HG02588 (cell line): ENCODE measurements around the gene CNOT4.

ENCODE experiments used
- ATAC-seq: cut with Tn5 transposase; IDR thresholded peaks from one replicate; pipeline ENCODE4 v1.9.1; 2021; ENCODE audit warnings: mild to moderate bottlenecking, moderate library complexity; ENCODE audit not compliant: unreplicated experiment

Gene CNOT4, protein sequence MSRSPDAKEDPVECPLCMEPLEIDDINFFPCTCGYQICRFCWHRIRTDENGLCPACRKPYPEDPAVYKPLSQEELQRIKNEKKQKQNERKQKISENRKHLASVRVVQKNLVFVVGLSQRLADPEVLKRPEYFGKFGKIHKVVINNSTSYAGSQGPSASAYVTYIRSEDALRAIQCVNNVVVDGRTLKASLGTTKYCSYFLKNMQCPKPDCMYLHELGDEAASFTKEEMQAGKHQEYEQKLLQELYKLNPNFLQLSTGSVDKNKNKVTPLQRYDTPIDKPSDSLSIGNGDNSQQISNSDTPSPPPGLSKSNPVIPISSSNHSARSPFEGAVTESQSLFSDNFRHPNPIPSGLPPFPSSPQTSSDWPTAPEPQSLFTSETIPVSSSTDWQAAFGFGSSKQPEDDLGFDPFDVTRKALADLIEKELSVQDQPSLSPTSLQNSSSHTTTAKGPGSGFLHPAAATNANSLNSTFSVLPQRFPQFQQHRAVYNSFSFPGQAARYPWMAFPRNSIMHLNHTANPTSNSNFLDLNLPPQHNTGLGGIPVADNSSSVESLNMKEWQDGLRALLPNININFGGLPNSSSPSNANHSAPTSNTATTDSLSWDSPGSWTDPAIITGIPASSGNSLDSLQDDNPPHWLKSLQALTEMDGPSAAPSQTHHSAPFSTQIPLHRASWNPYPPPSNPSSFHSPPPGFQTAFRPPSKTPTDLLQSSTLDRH

DNA sequence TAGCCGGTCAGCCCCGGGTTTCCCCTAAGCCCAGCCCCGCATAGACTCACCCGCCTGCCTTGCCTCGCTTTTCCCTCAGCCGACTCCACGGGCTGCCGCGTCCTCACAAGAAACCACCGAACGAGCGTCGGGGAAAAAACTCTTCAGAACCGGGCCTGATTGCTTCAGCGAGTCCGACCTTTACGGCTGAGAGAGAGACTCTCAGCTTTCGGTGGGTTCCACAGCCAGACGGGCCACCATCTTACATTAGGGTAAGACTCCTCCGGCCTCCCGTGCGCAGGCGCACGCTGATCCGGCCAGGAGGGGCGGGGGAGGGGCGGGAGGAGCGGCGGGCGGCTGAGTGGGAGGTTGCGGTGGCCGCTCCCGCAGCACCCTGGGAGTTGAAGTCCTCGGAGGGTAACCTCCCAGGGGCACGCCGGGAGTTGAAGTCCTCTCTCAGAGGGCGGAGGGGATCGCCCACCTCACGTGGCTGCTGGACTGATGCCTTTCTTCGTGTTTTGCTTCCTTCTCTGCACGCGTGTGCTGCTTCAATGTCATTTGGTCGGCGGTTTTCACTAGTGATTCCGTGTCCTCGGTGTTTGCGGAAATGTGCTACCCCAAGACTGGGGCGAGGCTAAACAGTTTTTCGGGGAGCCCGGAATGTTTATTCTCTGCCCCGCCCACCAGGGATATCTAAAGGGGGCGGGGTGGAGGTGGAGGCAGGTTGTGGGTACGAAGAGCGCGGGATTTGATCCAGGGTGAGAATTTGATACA lies at the start of gene CNOT4:
TSS of gene CNOT4 (minus strand) at position 264 of the 753 bp plus-strand sequence. CDS start 71,771 bp downstream, outside the sequence.
- ATAC-seq: peak; percentile 96

DNA sequence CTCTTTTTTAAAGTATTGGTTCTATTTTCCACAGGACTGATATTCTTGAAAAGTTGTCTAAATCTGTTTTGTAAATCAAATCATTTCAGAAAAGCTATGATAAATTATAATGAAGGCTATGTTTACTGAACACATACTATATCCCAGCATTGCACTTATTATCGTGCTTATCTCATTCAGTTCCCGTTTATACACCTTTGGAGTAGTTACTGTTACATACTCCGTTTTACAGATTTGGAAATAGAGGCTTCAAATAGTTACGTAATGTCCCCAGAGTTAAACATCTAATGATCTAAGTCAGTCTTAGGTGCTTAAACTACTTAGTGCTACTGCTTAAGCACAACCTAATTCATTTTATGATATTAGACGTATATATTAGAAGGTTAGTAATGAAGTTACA lies 49.0 kb upstream of the CNOT4 start:
- ATAC-seq: no peak

DNA sequence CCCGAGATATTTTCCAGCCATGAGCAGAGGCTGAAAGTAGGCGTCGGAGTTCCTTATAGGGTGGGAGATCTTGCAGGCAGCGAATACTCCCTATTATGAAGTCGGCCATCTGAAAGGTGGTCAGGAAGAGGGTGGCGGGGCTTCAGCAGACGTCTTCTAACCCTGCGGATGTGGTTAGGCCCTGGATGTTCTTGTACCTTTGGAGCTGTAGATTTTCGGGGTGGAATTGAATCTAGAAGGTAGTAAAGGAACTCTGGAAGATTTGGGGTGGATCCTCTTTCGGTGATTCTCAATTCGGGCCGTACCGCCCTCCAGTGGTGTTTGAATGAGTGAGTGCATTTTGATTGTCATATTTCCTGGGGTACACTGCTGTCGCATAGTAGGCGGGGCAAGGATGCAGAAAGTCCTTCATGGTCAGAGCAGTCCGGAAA lies 48.5 kb upstream of the CNOT4 start:
- ATAC-seq: peak; percentile 51

DNA sequence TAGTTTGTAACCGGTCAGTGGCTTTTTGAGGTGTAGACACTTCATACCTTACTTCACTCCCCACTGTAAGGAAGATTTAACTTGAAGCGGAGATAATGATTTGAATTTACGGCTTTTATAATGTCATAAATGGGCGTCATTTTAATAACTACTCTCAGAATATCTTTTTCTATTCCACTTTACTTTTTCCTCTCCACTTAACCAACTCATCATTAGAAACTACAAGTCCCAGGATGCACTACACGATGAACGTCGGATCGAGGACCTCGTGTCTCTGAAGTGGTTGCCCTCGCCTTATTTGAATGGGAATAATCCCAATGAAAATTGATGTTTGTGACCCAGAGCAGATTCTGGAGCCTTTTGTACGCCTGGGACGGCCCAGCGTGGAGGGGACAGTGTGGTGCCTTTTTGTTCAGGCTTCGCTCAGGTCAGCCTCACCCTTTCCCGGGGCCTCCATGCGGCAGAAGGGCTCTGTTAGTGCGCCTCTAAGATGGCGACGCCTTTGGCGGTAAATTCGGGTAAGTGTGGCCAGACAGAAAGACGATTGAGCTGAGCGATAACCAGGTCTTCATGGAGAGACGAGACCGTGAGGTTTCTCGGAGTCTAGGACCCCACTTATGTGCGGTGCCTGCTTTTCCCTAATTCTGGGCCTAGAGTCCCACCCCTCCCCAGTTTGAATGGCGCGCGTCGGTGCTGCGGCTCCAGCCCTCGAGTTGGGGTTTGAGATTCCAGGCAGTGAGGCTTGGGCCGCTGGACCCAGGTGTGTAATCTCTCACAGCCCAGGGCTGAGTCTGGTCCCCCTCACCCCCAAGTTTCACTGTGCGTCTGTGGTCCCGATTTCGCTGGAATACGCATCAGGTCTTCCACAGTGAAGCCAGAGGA lies 47.8 kb upstream of the CNOT4 start, which contains the start of gene NUP205:
TSS of gene NUP205 (plus strand) at position 463 of the 882 bp plus-strand sequence. CDS start at position 491, 28 bp downstream.
- peak; percentile 60 for ATAC-seq

DNA sequence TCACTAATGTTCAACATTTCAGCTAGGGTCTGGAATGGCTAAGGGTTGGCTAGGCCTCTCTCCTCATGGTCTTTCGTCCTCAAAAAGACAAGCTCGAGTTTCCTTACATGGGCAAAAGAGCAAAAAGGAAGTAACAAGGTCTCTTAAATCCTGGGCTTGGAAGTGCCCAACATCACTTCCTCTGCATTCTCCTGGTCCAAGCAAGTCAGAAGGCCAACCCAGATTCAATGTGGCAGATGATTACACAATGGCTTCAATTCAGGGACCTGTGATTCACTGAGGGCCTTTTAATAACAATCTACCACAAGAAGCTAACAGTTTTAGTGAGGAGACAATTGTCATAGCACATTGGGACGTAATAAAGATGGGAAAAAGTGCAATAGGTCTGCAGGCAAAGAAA lies 43.4 kb upstream of the CNOT4 start:
- no peak for ATAC-seq

DNA sequence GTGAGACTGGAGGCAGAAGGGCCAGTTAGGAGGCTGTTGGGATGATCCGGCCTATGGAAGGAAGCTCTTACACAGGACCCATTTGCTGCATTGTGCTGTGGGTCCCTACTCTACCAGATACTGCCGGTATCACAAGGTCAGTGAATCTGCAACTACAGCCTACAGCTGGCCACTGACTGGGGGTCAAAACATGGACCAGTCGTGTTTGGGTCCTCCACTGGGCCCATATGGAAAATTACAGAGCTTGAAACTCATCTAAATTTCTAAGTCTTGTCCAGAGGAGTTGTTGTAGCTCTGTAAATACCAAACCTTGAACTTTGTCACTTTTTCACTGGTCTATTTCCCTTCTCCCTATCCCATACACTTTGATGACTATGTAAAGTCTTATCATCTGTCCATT lies 42.2 kb upstream of the CNOT4 start:
- no peak for ATAC-seq

DNA sequence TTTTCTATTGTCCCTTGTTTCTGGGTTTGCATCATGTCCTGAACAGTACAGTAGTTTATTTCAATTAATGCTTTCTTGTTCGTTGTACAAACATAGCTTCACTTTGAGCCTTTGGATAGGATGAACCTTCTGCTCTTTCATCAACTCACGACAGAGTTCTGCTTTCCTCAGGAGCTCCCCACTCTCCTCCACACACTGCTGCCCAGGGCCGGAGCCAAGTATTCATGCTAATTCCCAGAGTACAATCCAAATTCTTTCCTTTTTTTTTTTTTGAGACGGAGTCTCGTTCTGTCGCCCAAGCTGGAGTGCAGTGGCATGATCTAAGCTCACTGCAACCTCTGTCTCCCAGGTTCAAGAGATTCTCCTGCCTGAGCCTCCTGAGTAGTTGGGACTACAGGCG lies 40.3 kb upstream of the CNOT4 start:
- ATAC-seq: no peak

DNA sequence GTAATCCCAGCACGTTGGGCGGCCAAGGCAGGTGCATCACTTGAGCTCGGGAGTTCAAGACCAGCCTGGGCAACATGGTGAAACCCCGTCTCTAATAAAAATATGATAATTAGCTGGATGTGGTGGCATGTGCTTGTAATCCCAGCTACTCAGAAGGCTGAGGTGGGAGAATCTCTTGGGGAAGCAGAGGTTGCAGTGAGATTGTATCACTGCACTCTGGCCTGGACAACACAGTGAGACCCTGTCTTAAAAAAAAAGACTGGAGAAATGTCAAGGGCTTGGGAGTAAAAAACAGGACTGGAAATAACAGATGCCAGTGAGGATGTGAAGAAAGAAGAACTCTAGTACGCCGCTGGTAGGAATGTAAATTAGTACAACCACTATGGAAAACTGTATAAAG lies 31.1 kb upstream of the CNOT4 start:
- ATAC-seq: no peak

DNA sequence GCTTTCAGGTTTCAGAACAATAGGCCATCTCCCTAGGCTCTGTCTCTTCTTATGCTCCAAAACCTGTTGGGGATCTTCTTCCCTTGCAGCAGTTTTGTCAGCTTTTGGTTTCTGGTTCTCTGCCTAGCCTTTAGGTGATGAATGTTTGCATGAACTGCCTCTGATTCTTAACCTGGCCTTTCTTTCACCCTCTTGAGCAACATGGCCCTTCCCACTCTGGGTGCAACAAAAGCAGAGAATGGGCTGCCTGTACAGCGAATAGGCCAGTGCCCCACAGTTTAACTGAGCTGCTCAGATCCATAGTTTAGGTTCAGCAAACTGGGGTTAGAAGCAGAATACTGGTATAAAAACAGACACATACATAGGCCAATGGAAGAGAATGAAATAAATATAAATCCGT lies 29.7 kb upstream of the CNOT4 start:
- ATAC-seq: no peak

DNA sequence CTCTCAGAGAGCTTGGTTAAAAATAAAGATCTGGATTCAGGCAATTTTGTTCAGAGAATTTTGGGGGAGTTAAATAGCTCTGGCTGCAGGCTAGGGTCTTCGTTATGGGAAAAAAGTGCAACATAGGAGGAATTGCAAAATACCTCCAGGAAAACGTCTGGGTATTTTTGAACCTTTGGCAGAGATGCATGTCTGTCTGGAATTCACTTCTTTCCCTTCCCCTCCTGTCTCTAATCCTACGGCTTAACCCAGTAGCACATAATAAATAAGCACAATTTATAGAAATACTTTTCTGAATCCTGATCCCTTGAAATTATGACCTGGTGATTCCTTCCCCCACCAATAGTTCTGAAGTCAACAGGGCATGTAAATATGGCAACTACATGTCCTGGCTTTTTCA lies 28.5 kb upstream of the CNOT4 start:
- ATAC-seq: no peak

DNA sequence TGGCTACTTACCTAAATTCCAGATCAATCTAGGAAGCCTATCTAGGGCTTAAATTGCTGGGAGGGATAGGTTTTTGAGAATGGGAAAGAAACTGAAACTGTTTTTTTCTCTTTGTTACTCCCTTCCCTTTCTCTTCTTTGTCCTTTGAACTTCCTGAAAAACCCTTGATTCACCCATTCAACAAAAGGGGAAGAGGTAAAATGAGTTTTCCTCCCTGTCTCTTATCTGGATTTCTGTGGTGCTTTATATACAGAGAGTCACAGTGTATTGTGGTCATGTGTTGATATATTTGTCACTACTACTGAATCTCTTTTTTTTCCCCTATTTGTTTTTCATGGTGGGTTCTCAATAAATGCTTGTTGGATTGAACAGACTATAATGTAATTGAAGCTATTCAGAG lies 28.0 kb upstream of the CNOT4 start:
- no peak for ATAC-seq

DNA sequence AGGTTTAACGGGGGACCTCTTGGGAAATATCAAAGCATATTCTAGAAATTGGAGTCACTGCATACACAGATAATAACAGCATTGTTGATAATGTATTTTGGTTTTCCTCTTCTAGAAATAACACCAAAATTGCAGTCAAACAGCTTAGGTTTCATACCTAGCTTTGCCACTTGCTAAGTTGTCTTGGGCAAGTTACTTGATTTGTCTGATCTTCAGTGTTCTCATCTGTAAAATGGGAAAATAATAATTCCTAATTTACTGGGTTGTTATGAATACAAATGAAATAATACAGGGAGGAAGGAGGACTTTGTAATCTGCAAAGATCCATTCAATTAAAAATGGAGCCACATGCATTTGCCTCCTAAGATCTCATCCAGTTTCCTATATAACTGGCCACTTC lies 27.6 kb upstream of the CNOT4 start:
- ATAC-seq: no peak

DNA sequence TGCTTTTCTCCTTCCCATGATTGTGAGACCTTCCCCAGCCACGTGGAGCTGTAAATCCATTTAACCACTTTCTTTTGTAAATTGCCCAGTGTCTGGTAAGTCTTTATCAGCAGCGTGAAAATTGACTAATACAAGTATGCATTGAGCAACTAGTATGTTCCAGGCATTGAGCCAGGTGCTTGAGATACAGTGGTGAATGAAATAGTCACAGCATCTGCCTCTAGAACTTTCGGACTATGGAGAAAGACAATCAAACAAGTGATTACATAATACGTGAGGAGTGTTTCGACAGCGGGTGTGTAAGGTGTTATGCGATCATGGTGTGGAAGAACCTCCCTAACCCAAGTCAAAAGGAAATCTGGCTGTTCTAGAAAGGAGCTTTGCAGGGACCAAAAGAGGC lies 26.2 kb upstream of the CNOT4 start:
- ATAC-seq: no peak

DNA sequence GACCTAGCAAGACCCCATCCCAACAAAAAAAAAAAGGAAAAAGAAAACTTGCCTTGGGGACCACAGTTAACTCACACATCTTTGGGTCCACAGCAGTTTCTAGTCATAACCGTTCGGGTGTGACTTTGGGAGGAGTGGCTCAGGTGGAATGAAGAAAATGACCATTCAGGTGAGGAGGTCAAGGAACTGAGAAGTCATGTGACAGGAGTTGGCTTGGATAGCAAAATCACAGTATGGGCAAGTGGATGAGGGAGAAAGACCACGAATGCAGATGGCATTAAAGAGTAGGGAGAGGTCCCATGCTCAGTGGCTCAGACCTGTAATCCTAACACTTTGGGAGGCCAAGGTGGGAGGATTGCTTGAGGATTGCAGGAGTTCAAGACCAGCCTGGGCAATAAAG lies 17.1 kb upstream of the CNOT4 start:
- ATAC-seq: no peak

DNA sequence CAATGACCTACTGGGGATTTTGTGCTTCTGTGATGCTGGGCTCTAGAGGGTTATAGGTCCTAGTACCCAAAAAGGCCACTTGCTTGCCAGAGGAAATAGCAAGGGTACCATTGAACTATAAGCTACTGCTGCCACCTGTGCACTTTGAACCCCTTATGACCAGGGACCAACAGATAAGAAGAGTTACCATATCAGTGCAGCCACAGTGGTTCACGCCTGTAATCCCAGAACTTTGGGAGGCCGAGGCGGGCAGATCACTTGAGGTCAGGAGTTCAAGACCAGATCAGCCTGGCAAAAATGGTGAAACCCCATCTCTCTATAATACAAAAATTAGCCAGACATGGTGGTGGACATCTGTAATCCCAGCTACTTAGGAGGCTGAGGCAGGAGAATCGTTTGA lies 15.5 kb upstream of the CNOT4 start:
- ATAC-seq: no peak

DNA sequence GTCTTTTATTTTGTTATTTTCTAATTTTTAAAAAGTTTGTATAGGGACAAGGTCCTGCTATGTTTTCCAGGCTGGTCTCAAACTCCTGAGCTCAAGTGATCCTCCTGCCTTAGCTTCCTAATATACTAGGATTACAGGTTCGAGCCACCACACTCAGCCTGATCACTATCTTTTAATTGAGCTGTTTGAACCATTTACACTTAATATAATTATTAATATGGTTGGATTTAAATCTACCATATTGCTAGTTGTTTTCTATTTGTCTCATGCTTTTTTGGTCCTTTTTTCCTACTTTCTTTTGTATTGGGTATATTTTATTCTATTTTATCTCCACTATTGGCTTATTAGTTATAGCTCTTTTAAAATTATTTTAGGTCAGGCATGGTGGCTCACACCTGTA lies 13.2 kb upstream of the CNOT4 start:
- no peak for ATAC-seq

DNA sequence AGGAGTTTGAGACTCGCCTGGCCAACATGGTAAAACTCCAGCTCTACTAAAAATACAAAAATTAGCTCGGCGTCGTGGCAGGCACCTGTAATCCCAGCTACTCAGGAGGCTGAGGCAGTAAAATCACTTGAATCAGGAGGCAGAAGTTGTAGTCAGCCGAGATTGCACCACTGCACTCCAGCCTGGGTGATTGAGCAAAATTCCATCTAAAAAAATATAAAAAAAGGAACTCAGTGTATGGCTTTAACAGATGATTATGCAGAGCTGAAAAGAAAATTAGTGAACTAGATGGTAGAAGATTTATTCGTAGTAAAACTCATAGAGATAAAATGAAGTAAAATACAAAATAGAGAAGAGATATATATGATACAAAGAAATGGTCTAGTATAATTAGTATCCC lies 12.6 kb upstream of the CNOT4 start:
- no peak for ATAC-seq

DNA sequence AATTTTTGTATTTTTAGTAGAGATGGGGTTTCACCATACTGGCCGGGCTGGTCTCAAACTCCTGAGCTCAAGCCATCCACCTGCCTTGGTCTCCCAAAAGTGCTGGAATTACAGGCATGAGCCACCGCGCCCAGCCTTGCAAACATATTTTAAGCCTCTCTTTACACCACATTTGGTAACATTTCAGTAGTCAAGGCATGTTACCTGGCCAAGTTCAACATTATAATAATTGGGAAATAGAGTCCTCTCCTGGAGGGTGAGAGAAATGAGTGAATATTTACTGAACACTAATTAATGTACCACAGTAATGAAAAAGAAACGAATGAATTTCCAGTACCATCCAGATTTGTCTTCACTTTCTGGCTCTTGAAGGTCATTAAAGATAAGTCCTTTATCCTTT lies 10.0 kb upstream of the CNOT4 start:
- ATAC-seq: no peak

DNA sequence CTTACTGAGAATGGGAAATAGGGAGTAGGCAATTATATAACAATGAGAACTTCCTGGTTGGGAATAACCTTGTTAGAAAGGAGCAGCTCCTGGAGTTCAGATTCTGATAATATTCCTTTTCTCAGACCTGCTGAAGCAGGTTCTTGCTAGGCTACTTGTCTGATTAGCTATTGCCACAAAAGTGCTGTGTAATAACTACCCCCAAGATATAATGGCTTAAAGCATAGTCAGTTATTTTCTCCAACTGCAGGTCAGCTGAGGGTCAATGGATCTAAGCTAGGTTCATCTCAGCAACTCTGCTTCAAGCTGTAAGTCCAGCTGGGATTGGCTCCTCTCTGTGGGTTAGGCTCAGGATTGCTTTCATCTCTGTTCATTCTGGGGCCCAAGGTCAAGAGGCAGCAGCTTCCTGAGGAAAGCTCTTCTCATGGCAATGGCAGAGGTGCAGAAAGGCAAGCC lies 9.4 kb upstream of the CNOT4 start:
- no peak for ATAC-seq

DNA sequence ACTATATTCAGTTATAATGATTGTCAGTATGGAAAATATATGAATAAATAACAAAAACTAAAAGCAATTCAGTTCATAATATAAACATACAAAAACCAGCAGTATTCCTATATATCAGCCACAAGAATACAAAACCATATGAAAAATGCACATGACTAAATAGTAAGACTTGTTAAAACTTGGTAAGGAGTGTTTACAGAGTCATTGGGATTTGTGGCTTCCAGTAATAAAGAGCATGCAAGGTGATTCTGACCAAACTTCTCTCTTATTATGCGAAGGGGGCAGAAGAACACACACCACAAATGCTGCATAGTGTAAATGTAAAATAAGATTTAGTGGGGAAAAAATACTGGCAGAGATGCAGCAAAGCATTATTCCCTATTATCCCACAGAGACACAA lies 8.8 kb upstream of the CNOT4 start:
- no peak for ATAC-seq
